Measurements from ENCODE around the gene MYO1F.

- TF ChIP-seq CTCF (optimal IDR thresholded peaks at IDR 0.05 in 1 of 3, IDR thresholded peaks at IDR 0.05 in 1 of 3, conservative IDR thresholded peaks at IDR 0.05 in 1 of 3; ENCODE audit: extremely low read depth in 1 of 3, insufficient read depth in 2 of 3, low read length in 3 of 3) (no peak), EZH2 (IDR thresholded peaks at IDR 0.05; ENCODE audit: low read length) (no peak)
These were observed 28.3 kb upstream of the MYO1F start for GRCh38 chr19:8605514-8605913.
